CD4-positive, alpha-beta T cell (primary cell): ENCODE data around the gene ACADVL. TPM values are rescaled to one million over a fixed set of nuclear protein-coding genes. Genes with fewer than 3 reads are reported as not detected.
A peak's percentile ranks its signal among the peaks of the same experiment; 100 is the strongest.

Source experiments
- ATAC-seq: fragments of 200-7000 bp; cut with Tn5 transposase; one replicate; pipeline ENCODE4 v1.10.0; 2022; ENCODE audit warnings: mild to moderate bottlenecking; ENCODE audit not compliant: poor library complexity
- CTCF ChIA-PET: fragments of 350-600 bp; sonication (Branson Sonifier 250); formaldehyde crosslinking; loops from one replicate; lab custom pipeline; 2021; ENCODE audit warnings: antibody characterized with exemption, inconsistent platforms; lab: Charles Lee
- POLR2A ChIA-PET: fragments of 350-600 bp; sonication (Branson Sonifier 250); formaldehyde crosslinking; loops from one replicate; lab custom pipeline; 2021; ENCODE audit warnings: antibody characterized with exemption, inconsistent platforms; lab: Charles Lee
- DNase-seq, 14 experiments: peaks; one replicate each; pipeline ENCODE4 v3.0.0-alpha.2; 2013 to 2020; ENCODE audit warnings: mixed read lengths in 2 of 14
- H3K27ac ChIP-seq, 2 donors: one replicate each; pipeline versions ENCODE4 v1.5.1 to v1.7.0; 2013; ENCODE audit warnings: low read length in 2 of 2, low read depth in 1 of 2, mild to moderate bottlenecking in 1 of 2
- H3K27me3 ChIP-seq, 2 experiments: 1 replicate in 1 of 2; 2 replicates in 1 of 2; pipeline versions ENCODE4 v1.6.1 to v1.7.0; 2013; ENCODE audit warnings: low read length in 2 of 2, control low read depth in 1 of 2, mild to moderate bottlenecking in 1 of 2, moderate library complexity in 1 of 2; ENCODE audit not compliant: insufficient read depth in 2 of 2, control insufficient read depth in 1 of 2
- H3K36me3 ChIP-seq: one replicate; pipeline ENCODE4 v1.6.1; 2013; ENCODE audit warnings: low read length, control low read depth; ENCODE audit not compliant: insufficient read depth
- H3K4me1 ChIP-seq: one replicate; pipeline ENCODE4 v1.6.1; 2013; ENCODE audit warnings: low read length, control low read depth; ENCODE audit not compliant: insufficient read depth
- H3K4me3 ChIP-seq: one replicate; pipeline ENCODE4 v1.5.1; 2013; ENCODE audit warnings: mild to moderate bottlenecking, low read length, moderate library complexity
- H3K9me3 ChIP-seq, 2 experiments: 1 replicate in 1 of 2; 2 replicates in 1 of 2; pipeline versions ENCODE4 v1.6.1 to v1.7.0; 2013; ENCODE audit warnings: low read length in 2 of 2, mild to moderate bottlenecking in 2 of 2, control low read depth in 1 of 2, moderate library complexity in 1 of 2; ENCODE audit not compliant: control insufficient read depth in 1 of 2, insufficient read depth in 1 of 2
- H3K27ac Mint-ChIP-seq: one replicate; pipeline ENCODE4 v1.8.0; 2020; ENCODE audit warnings: mixed read lengths
- H3K27me3 Mint-ChIP-seq: one replicate; pipeline ENCODE4 v1.8.0; 2021; ENCODE audit warnings: mixed read lengths
- H3K36me3 Mint-ChIP-seq: one replicate; pipeline ENCODE4 v1.8.0; 2021; ENCODE audit warnings: low read depth, mixed read lengths
- H3K4me1 Mint-ChIP-seq: one replicate; pipeline ENCODE4 v1.8.0; 2021; ENCODE audit warnings: low read depth, mixed read lengths
- H3K4me3 Mint-ChIP-seq: one replicate; pipeline ENCODE4 v1.8.0; 2020; ENCODE audit warnings: mild to moderate bottlenecking, mixed read lengths
- H3K9me3 Mint-ChIP-seq: one replicate; pipeline ENCODE4 v1.8.0; 2020; ENCODE audit warnings: mixed read lengths
- intact Hi-C, 2 experiments: fragments of 100-400 bp; cut with DNase I in 1 of 2; cut with micrococcal nuclease in 1 of 2; formaldehyde crosslinking; loops; one replicate each; pipeline versions ENCODE4 v1.15.1 to v1.9.0; 2023 to 2025; cut with DNase I, micrococcal nuclease
- total RNA-seq, 174 experiments: library from RNA in 2 of 174; stranded (reverse) in 2 of 174; gene quantifications; one replicate each; pipeline ENCODE4 v1.2.3 and lab custom pipeline; 2021 to 2026
- TF ChIP-seq, protein P1 (sequence below): fragments of 200-600 bp; IDR thresholded peaks from one replicate; pipeline ENCODE4 v1.8.0; 2022; ENCODE audit warnings: antibody characterized with exemption, mild to moderate bottlenecking

The ACADVL gene
- total RNA-seq, 2 experiments from 2014 or later = 237 to 257 TPM

DNA sequence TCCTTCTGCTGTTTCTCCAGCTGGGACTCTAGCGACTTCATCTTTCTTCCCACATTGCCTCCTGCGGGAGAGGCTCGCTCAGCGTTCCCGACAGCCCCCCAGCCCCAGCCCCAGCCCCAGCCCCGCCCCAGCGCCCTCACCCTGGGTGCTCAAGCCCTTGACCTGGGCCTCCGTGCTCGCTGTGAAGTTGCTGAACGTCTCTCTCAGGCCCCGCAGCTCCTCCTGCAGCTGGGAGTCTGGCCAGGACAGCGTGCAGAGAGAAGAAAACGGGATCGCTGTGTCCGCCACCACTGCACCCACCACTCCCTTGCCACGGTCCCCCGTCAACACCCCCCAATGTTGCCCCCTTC, 42.9 kb upstream of the ACADVL start:
- Mint-ChIP-seq H3K4me3 (no peak overlapping the region), H3K4me1 (peaks cover 14% of the 10 kb centered on the region)
- CTCF ChIA-PET = interaction anchor here (1.0 to 1.5 kb wide), 17 partner anchors 11 to 160 kb away, joined by 3 to 12 read pairs (median 4); partner anchors contain the start of genes ACAP1, SLC16A11 and SLC16A13

DNA sequence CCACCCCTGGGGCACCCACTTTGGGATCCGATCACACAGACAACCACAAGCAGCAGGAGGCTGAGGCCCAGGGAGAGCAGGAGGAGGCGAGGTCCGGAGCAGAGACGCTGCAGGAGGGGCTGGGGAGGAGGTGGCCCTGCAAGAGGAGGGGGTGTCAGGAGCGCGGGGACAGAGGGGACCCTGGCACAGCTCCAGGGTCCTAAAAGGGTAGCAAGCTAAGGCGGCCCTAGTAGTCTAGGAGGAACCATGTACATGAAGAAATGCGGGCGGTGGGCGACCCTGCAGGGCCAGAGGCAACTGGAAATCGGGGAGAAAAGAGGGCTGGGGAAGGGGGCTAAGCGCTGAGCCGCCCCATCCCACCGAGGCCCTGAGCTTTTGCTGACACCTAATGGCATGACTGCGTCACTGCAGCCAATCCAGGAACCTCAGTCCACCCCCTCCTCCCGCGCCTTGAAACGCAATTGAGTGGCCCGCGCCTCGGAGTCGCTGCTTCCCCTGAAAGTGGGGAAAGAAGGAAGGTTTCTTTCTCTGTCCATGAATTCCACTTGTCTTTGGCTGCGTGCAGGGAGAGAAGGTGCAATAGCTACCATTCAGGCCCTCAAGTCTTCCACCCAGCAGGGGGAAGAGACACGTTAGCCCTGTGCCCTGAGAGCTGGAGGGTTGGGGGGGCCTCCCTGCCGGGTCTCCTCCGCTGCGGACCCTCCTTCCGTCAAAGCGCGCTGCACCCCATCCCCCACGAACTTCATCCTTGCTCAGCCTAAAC, 42.4 kb upstream of the ACADVL start:
- H3K4me1 Mint-ChIP-seq = peaks cover 14% of the 10 kb centered on the region
- intact Hi-C loops = loop anchor here (1.0 to 2.0 kb wide), 2 partner anchors 125 to 131 kb away; no protein-coding TSS in a partner anchor
- peak overlapping the region; percentile 74 for H3K4me3 Mint-ChIP-seq
- H3K27ac Mint-ChIP-seq = no peak overlapping the region
- Histone ChIP-seq H3K36me3 (no peaks in the 10 kb centered on the region), H3K4me3 (peak overlapping the region; percentile 43), H3K27me3 (peaks cover 8 to 29% of the 10 kb centered on the region in 2 experiments), H3K27ac (no peak overlapping the region), H3K4me1 (peaks cover 30% of the 10 kb centered on the region), H3K9me3 (no peaks in the 10 kb centered on the region)
- peak; percentile 89 for ATAC-seq
- peak; percentile 47 to 84 (median 56) for DNase-seq
- no peaks in the 10 kb centered on the region for H3K36me3 Mint-ChIP-seq
- POLR2A ChIA-PET = interaction anchor here (0.7 to 1.4 kb wide), 4 partner anchors 8 to 510 kb away, joined by 3 to 5 read pairs (median 4); partner anchors contain the start of genes SLC16A13 and TP53
- H3K27me3 Mint-ChIP-seq = no peaks in the 10 kb centered on the region
- TF ChIP-seq, protein P1, sequence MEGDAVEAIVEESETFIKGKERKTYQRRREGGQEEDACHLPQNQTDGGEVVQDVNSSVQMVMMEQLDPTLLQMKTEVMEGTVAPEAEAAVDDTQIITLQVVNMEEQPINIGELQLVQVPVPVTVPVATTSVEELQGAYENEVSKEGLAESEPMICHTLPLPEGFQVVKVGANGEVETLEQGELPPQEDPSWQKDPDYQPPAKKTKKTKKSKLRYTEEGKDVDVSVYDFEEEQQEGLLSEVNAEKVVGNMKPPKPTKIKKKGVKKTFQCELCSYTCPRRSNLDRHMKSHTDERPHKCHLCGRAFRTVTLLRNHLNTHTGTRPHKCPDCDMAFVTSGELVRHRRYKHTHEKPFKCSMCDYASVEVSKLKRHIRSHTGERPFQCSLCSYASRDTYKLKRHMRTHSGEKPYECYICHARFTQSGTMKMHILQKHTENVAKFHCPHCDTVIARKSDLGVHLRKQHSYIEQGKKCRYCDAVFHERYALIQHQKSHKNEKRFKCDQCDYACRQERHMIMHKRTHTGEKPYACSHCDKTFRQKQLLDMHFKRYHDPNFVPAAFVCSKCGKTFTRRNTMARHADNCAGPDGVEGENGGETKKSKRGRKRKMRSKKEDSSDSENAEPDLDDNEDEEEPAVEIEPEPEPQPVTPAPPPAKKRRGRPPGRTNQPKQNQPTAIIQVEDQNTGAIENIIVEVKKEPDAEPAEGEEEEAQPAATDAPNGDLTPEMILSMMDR = peak; percentile 96
- no peaks in the 10 kb centered on the region for H3K9me3 Mint-ChIP-seq
- CTCF ChIA-PET = interaction anchor here (1.0 to 1.5 kb wide), 17 partner anchors 11 to 159 kb away, joined by 3 to 12 read pairs (median 4); partner anchors contain the start of genes ACAP1, SLC16A11 and SLC16A13

More for the DNA sequence above, 42.9 kb upstream of the ACADVL start:
- H3K4me3 ChIP-seq = no peak overlapping the region
- ATAC-seq (no peak), DNase-seq (no peak)
- peaks cover 30% of the 10 kb centered on the region for H3K4me1 ChIP-seq
- POLR2A ChIA-PET = interaction anchor here (0.7 to 1.4 kb wide), 4 partner anchors 9 to 510 kb away, joined by 3 to 5 read pairs (median 4); partner anchors contain the start of genes SLC16A13 and TP53
- Mint-ChIP-seq H3K27me3 (no peaks in the 10 kb centered on the region), H3K27ac (no peak overlapping the region), H3K9me3 (no peaks in the 10 kb centered on the region), H3K36me3 (no peaks in the 10 kb centered on the region)
- H3K9me3 ChIP-seq = no peaks in the 10 kb centered on the region
- H3K36me3 ChIP-seq = no peaks in the 10 kb centered on the region
- H3K27ac ChIP-seq = no peak overlapping the region
- intact Hi-C loops = loop anchor here (1.0 to 2.0 kb wide), 2 partner anchors 125 to 130 kb away; no protein-coding TSS in a partner anchor
- TF ChIP-seq, protein P1 = no peak
- peaks cover 8 to 29% of the 10 kb centered on the region in 2 experiments for H3K27me3 ChIP-seq

- H3K9me3 ChIP-seq = no peaks in the 10 kb centered on the region
- H3K27me3 Mint-ChIP-seq = no peaks in the 10 kb centered on the region
- H3K36me3 Mint-ChIP-seq = no peaks in the 10 kb centered on the region
- H3K4me1 ChIP-seq = peaks cover 30% of the 10 kb centered on the region
- no peaks in the 10 kb centered on the region for H3K9me3 Mint-ChIP-seq
- peak in 2 of 14 experiments; percentile 22 to 40 for DNase-seq
- H3K4me3 ChIP-seq = peak overlapping the region; percentile 43
- TF ChIP-seq, protein P1 = no peak
- no peaks in the 10 kb centered on the region for H3K36me3 ChIP-seq
- no peak overlapping the region for H3K27ac ChIP-seq
- peaks cover 8 to 29% of the 10 kb centered on the region in 2 experiments for H3K27me3 ChIP-seq
- intact Hi-C loops = loop anchor here (1.0 to 2.0 kb wide), 2 partner anchors 126 to 131 kb away; no protein-coding TSS in a partner anchor
- H3K4me1 Mint-ChIP-seq = peaks cover 14% of the 10 kb centered on the region
- H3K4me3 Mint-ChIP-seq = peak overlapping the region; percentile 74
- ATAC-seq = no peak
- H3K27ac Mint-ChIP-seq = no peak overlapping the region
- CTCF ChIA-PET = interaction anchor here (1.0 to 1.5 kb wide), 17 partner anchors 10 to 158 kb away, joined by 3 to 12 read pairs (median 4); partner anchors contain the start of genes ACAP1, SLC16A11 and SLC16A13
- POLR2A ChIA-PET = interaction anchor here (0.6 to 1.4 kb wide), 4 partner anchors 132 to 509 kb away, joined by 3 to 5 read pairs (median 4); partner anchors contain the start of genes SLC16A13 and TP53
Measured at GRCh38 chr17:7177954-7178477, 41.7 kb upstream of the ACADVL start.
